GM06990 (cell line): ENCODE measurements around the gene UPP1.

Source experiments
- DNase-seq: peaks from one replicate; pipeline ENCODE4 v3.0.0-alpha.2; 2011; ENCODE audit not compliant: insufficient read length; ENCODE audit errors: extremely low read depth
- H3K27me3 ChIP-seq: replicated peaks from 2 replicates; pipeline ENCODE4 v1.6.0; 2011; ENCODE audit warnings: low read length; ENCODE audit not compliant: control insufficient read depth, insufficient read depth
- H3K36me3 ChIP-seq: 2 replicates; pipeline ENCODE4 v1.5.1; 2011; ENCODE audit warnings: low read length; ENCODE audit not compliant: control insufficient read depth, insufficient read depth
- H3K4me3 ChIP-seq: replicated peaks from 2 replicates; pipeline ENCODE4 v1.5.1; 2011; ENCODE audit warnings: low read depth, mild to moderate bottlenecking, control low read depth, low read length
- CTCF ChIP-seq: IDR thresholded peaks from 2 replicates; pipeline ENCODE4 v1.5.1; 2011; ENCODE audit warnings: low read length, control low read depth, mild to moderate bottlenecking, inconsistent platforms; ENCODE audit not compliant: insufficient read depth, poor library complexity, severe bottlenecking

The UPP1 gene

DNA sequence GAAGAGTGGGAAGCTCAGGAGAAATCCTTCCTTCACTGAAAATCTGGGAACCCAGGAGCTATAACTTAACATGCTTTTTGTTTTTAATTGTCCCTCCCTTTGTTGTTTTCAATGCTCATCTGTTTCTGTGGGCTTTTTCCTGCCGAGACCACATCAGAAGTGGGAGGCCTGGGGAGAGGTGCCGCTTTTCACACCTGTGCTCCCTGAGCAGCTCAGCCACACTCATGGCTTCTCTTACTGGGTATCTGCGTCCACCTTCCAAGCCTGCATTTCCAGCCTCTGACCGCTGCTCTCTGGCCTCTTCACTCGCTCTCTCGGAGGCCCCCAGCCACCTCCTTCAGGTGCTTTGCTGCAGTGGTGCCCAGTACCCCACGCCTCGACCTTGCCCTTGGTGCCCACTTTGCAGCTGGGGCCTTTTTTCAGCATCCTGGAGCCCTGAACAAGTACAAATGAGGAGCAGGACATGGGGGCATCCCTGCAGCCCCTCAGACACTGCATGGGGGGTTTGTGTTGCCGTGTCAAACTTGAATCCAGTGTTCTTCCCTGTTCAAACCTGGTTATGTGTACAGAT lies 43.8 kb upstream of the UPP1 start:
- Histone ChIP-seq H3K4me3 (no peak overlapping the region), H3K36me3 (no peaks in the 10 kb centered on the region), H3K27me3 (no peaks in the 10 kb centered on the region)
- DNase-seq: no peak
- TF ChIP-seq CTCF: no peak

GRCh38 chr7:48046458-48046857 lies 42.6 kb upstream of the UPP1 start:
- no peak overlapping the region for H3K4me3 ChIP-seq
- no peak for TF ChIP-seq CTCF
- no peaks in the 10 kb centered on the region for H3K27me3 ChIP-seq
- no peaks in the 10 kb centered on the region for H3K36me3 ChIP-seq
- no peak for DNase-seq

DNA sequence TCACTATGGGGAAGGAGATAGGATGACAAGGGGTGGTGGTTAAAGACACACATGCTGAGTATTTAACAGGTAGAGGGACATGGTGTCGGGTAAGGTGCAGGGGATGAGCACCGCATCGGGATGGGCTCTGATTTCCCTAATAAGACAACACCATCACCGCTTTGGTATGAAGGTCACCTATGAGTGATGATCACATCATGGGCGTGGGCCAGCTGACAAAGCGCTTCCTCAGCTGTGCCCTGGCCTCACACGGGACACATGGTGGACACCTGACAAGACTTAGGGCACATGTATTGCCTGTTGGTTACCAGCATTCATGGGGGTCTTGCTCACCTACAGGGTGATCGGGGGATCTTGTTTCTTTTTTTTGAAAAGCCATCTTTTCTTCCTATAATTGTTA lies 41.0 kb upstream of the UPP1 start:
- Histone ChIP-seq H3K27me3 (no peaks in the 10 kb centered on the region), H3K36me3 (no peaks in the 10 kb centered on the region)
- no peak for DNase-seq

DNA sequence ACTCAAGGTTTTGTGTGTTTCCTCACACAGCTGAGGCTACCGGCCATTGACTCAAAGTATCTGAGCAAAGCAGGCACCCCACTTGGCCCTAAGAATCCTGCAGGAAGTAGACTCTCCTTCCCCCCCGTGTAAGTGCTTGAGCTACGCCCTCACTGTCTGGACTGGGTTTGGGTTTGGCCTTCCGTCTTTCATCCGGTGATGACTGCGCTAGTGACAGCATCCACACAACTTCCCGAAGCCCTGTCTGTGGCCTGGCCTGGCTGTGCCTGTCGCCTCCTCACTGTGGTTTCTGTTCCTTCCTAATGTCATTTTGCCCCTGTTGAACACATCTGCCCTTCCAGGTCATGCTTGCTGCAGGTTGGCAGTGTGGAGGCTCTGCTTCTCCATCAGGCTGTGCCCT lies 39.2 kb upstream of the UPP1 start:
- no peak overlapping the region for H3K4me3 ChIP-seq
- no peak for TF ChIP-seq CTCF
- H3K36me3 ChIP-seq: no peaks in the 10 kb centered on the region
- no peaks in the 10 kb centered on the region for H3K27me3 ChIP-seq
- no peak for DNase-seq

More for the DNA sequence above, 41.0 kb upstream of the UPP1 start:
- H3K4me3 ChIP-seq: no peak overlapping the region
- TF ChIP-seq CTCF: no peak

DNA sequence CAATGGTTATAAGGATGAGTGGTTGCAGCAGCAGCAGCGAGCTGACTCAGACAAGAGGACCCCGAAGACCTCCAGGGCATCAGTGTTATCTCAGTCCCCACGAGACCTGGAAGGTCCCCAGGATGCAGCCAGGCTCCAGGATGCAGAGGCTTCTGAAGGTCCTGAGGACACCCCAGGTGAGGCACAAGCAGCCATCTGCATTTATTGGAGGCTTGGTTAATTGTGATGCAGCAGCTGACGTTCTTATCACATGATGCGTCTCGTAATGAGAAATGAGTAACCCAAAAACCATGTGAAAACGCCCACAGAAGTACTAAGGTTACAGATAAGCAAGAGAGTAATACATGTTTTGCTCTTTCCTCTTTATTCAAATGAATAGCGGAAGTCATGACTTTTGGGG lies 36.3 kb upstream of the UPP1 start:
- Histone ChIP-seq H3K4me3 (no peak overlapping the region), H3K36me3 (no peaks in the 10 kb centered on the region), H3K27me3 (no peaks in the 10 kb centered on the region)
- no peak for DNase-seq
- TF ChIP-seq CTCF: no peak

GRCh38 chr7:48053736-48054135 lies 35.3 kb upstream of the UPP1 start:
- TF ChIP-seq CTCF: no peak
- Histone ChIP-seq H3K4me3 (no peak overlapping the region), H3K36me3 (no peaks in the 10 kb centered on the region), H3K27me3 (no peaks in the 10 kb centered on the region)
- no peak for DNase-seq
